Measurements from ENCODE around the gene PRR33. TPM values are rescaled to one million over a fixed set of nuclear protein-coding genes. Genes with fewer than 3 reads are reported as not detected.
"Not testable (repeated sequence)": the region's sequence is repeated elsewhere in the genome, so short reads cannot be mapped to it uniquely, and the experiment has no call there.

Gene PRR33
- polyA plus RNA-seq, 4 donors, result 0.07 to 0.23 (median 0.14) TPM

- no peak for DNase-seq (ENCODE audit: low read depth in 4 of 4, low spot score in 3 of 4)
Measured at GRCh38 chr11:1878137-1879031, 13.3 kb downstream of the PRR33 start.

- no peak for DNase-seq (ENCODE audit: low read depth in 4 of 4, low spot score in 3 of 4)
Measured at GRCh38 chr11:1877211-1878136, 14.2 kb downstream of the PRR33 start.

GRCh38 chr11:1876361-1877063 lies 15.2 kb downstream of the PRR33 start:
- no peak for DNase-seq (ENCODE audit: low read depth in 4 of 4, low spot score in 3 of 4)

GRCh38 chr11:1875851-1876301 lies 15.8 kb downstream of the PRR33 start:
- DNase-seq (ENCODE audit: low read depth in 4 of 4, low spot score in 3 of 4), result not testable (repeated sequence)

GRCh38 chr11:1875093-1875850 lies 16.4 kb downstream of the PRR33 start:
- no peak for DNase-seq (ENCODE audit: low read depth in 4 of 4, low spot score in 3 of 4)

GRCh38 chr11:1874441-1875092 lies 17.1 kb downstream of the PRR33 start:
- DNase-seq (ENCODE audit: low read depth in 4 of 4, low spot score in 3 of 4), result not testable (repeated sequence)

- not testable (repeated sequence) for DNase-seq (ENCODE audit: low read depth in 4 of 4, low spot score in 3 of 4)
Measured at GRCh38 chr11:1873813-1874150, 17.9 kb downstream of the PRR33 start.

- DNase-seq (ENCODE audit: low read depth in 4 of 4, low spot score in 3 of 4), result peak; percentile 48 to 83 (median 74)
Measured at GRCh38 chr11:1873048-1873812, 18.5 kb downstream of the PRR33 start.

GRCh38 chr11:1872267-1872985 lies 19.3 kb downstream of the PRR33 start:
- DNase-seq (ENCODE audit: low read depth in 4 of 4, low spot score in 3 of 4), result no peak

- no peak for DNase-seq (ENCODE audit: low read depth in 4 of 4, low spot score in 3 of 4)
Measured at GRCh38 chr11:1871531-1871930, 20.2 kb downstream of the PRR33 start.

- DNase-seq (ENCODE audit: low read depth in 4 of 4, low spot score in 3 of 4), result no peak
Measured at GRCh38 chr11:1870721-1871466, 20.8 kb downstream of the PRR33 start.

- no peak for DNase-seq (ENCODE audit: low read depth in 4 of 4, low spot score in 3 of 4)
Measured at GRCh38 chr11:1870326-1870696, 21.4 kb downstream of the PRR33 start.

- no peak for DNase-seq (ENCODE audit: low read depth in 4 of 4, low spot score in 3 of 4)
Measured at GRCh38 chr11:1869427-1870325, 22.0 kb downstream of the PRR33 start.

- no peak for DNase-seq (ENCODE audit: low read depth in 4 of 4, low spot score in 3 of 4)
Measured at GRCh38 chr11:1868636-1869291, 22.9 kb downstream of the PRR33 start.

- no peak for DNase-seq (ENCODE audit: low read depth in 4 of 4, low spot score in 3 of 4)
Measured at GRCh38 chr11:1868056-1868635, 23.5 kb downstream of the PRR33 start.

GRCh38 chr11:1867381-1867780 lies 24.3 kb downstream of the PRR33 start:
- DNase-seq (ENCODE audit: low read depth in 4 of 4, low spot score in 3 of 4), result no peak

Measured in right renal pelvis (tissue), 4 donors.